ENCODE measurements around the gene LSP1. TPM values are rescaled to one million over a fixed set of nuclear protein-coding genes. Genes with fewer than 3 reads are reported as not detected.

LSP1 gene
- total and polyA plus RNA-seq, 2 of the 13 experiments (the other 11 are each of a cell fraction or from before 2014, with no cell fraction given) = 0.59 to 1.00 TPM

DNA sequence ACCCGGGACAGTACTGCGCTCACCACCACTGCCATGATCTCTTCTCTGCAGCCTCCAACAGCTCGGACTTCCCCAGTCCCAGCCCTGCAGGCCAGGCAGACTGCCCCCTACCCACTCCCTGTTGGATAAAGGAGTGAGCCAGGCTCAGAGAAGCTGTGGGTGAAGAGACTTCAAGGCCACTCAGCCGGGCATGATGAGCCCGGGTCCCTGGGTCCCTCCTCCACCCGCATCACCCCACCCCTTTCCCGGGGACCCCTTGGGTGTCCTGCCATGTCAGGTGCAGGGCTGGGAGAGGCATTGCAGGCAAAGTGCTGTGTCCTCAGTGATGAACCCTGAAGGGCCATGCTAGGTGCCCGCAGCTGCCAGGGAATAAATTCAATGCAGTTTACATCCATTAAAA lies 14.5 kb downstream of the LSP1 start:
- WGBS (ENCODE audit: low lambda C conversion rate) = 4% methylated on average over 5 of the region's 8 CpGs
- intact Hi-C loops (cut with micrococcal nuclease; ENCODE audit: unreplicated experiment) = no loop called here
- CTCF ChIA-PET (ENCODE audit: low intra/inter-chr PET ratio, low total read pairs) = no interaction called here

More for the DNA sequence above, 14.5 kb downstream of the LSP1 start:
- Histone ChIP-seq H3K4me1 (ENCODE audit: insufficient read depth, low read length) (no peaks in the 10 kb centered on the region), H3K9me3 (ENCODE audit: low read length) (no peaks in the 10 kb centered on the region), H2AFZ (ENCODE audit: low read length) (no peak overlapping the region), H3K4me3 (replicated peaks in 1 of 3; ENCODE audit: insufficient read depth in 1 of 3, low read depth in 2 of 3, low read length in 3 of 3) (no peak overlapping the region), H3K79me2 (ENCODE audit: insufficient read depth, low read length) (no peaks in the 10 kb centered on the region), H3K27me3 (ENCODE audit: control insufficient read depth in 1 of 2, insufficient read depth in 2 of 2, low read length in 2 of 2) (peaks cover 28 to 93% of the 10 kb centered on the region in 2 experiments), H4K20me1 (ENCODE audit: insufficient read depth, low read length) (no peaks in the 10 kb centered on the region), H3K4me2 (ENCODE audit: low read depth, low read length) (no peak overlapping the region), H3K27ac (ENCODE audit: extremely low read length, insufficient read depth, low read length) (no peak overlapping the region), H3K9ac (ENCODE audit: insufficient read depth, low read depth, low read length) (no peak overlapping the region), H3K36me3 (replicated peaks in 1 of 2; ENCODE audit: control insufficient read depth in 1 of 2, insufficient read depth in 2 of 2, low read length in 2 of 2) (no peaks in the 10 kb centered on the region)
- FAIRE-seq (no peak), ATAC-seq (no peak), DNase-seq (ENCODE audit: low spot score) (no peak)
- BruUV-seq (replicated peaks) = no TSS peak
- in situ Hi-C loops (cut with HindIII; ENCODE audit: extremely low pct_ligation_motif_present, low pct_unique_long_range_greater_than_20kb) = no loop called here
- no peak for TF ChIP-seq ZNF570 (CRISPR knock-in tag; IDR thresholded peaks at IDR 0.05; ENCODE audit: borderline replicate concordance)
- no peak for TF ChIP-seq RBFOX2 (IDR thresholded peaks at IDR 0.05; ENCODE audit: low read depth, low read length)
- no peak for TF ChIP-seq NFYB (CRISPR knock-in tag; IDR thresholded peaks at IDR 0.05)
- TF ChIP-seq, protein P1, sequence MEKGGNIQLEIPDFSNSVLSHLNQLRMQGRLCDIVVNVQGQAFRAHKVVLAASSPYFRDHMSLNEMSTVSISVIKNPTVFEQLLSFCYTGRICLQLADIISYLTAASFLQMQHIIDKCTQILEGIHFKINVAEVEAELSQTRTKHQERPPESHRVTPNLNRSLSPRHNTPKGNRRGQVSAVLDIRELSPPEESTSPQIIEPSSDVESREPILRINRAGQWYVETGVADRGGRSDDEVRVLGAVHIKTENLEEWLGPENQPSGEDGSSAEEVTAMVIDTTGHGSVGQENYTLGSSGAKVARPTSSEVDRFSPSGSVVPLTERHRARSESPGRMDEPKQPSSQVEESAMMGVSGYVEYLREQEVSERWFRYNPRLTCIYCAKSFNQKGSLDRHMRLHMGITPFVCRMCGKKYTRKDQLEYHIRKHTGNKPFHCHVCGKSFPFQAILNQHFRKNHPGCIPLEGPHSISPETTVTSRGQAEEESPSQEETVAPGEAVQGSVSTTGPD (CRISPR knock-in tag; IDR thresholded peaks at IDR 0.05) = no peak
- TF ChIP-seq, protein P2, sequence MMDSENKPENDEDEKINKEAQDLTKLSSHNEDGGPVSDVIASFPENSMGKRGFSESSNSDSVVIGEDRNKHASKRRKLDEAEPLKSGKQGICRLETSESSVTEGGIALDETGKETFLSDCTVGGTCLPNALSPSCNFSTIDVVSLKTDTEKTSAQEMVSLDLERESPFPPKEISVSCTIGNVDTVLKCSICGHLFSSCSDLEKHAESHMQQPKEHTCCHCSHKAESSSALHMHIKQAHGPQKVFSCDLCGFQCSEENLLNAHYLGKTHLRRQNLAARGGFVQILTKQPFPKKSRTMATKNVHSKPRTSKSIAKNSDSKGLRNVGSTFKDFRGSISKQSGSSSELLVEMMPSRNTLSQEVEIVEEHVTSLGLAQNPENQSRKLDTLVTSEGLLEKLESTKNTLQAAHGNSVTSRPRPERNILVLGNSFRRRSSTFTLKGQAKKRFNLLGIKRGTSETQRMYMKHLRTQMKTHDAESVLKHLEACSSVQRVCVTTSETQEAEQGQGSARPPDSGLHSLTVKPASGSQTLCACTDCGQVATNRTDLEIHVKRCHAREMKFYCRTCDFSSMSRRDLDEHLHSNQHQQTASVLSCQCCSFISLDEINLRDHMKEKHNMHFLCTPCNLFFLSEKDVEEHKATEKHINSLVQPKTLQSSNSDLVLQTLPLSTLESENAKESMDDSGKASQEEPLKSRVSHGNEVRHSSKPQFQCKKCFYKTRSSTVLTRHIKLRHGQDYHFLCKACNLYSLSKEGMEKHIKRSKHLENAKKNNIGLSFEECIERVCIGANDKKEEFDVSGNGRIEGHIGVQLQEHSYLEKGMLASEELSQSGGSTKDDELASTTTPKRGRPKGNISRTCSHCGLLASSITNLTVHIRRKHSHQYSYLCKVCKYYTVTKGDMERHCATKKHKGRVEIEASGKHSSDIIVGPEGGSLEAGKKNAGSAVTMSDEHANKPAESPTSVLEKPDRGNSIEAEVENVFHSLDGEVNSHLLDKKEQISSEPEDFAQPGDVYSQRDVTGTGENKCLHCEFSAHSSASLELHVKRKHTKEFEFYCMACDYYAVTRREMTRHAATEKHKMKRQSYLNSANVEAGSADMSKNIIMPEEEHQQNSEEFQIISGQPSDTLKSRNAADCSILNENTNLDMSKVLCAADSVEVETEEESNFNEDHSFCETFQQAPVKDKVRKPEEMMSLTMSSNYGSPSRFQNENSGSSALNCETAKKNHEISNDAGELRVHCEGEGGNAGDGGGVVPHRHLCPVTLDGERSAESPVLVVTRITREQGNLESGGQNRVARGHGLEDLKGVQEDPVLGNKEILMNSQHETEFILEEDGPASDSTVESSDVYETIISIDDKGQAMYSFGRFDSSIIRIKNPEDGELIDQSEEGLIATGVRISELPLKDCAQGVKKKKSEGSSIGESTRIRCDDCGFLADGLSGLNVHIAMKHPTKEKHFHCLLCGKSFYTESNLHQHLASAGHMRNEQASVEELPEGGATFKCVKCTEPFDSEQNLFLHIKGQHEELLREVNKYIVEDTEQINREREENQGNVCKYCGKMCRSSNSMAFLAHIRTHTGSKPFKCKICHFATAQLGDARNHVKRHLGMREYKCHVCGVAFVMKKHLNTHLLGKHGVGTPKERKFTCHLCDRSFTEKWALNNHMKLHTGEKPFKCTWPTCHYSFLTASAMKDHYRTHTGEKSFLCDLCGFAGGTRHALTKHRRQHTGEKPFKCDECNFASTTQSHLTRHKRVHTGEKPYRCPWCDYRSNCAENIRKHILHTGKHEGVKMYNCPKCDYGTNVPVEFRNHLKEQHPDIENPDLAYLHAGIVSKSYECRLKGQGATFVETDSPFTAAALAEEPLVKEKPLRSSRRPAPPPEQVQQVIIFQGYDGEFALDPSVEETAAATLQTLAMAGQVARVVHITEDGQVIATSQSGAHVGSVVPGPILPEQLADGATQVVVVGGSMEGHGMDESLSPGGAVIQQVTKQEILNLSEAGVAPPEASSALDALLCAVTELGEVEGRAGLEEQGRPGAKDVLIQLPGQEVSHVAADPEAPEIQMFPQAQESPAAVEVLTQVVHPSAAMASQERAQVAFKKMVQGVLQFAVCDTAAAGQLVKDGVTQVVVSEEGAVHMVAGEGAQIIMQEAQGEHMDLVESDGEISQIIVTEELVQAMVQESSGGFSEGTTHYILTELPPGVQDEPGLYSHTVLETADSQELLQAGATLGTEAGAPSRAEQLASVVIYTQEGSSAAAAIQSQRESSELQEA (CRISPR knock-in tag; IDR thresholded peaks at IDR 0.05; ENCODE audit: not compliant biosample characterization) = no peak
- TF ChIP-seq, protein P3, sequence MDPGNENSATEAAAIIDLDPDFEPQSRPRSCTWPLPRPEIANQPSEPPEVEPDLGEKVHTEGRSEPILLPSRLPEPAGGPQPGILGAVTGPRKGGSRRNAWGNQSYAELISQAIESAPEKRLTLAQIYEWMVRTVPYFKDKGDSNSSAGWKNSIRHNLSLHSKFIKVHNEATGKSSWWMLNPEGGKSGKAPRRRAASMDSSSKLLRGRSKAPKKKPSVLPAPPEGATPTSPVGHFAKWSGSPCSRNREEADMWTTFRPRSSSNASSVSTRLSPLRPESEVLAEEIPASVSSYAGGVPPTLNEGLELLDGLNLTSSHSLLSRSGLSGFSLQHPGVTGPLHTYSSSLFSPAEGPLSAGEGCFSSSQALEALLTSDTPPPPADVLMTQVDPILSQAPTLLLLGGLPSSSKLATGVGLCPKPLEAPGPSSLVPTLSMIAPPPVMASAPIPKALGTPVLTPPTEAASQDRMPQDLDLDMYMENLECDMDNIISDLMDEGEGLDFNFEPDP (CRISPR knock-in tag; conservative IDR thresholded peaks at IDR 0.05) = no peak
- TF ChIP-seq, protein P4, sequence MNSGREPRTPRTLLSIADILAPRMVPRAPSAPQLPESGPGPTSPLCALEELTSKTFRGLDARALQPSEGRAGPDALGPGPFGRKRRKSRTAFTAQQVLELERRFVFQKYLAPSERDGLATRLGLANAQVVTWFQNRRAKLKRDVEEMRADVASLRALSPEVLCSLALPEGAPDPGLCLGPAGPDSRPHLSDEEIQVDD (CRISPR knock-in tag; IDR thresholded peaks at IDR 0.05; ENCODE audit: borderline replicate concordance) = no peak
- no peak for TF ChIP-seq RARA (CRISPR knock-in tag; IDR thresholded peaks at IDR 0.05)
- no peak for TF ChIP-seq ZNF709 (CRISPR knock-in tag; IDR thresholded peaks at IDR 0.05)
- POLR2A ChIA-PET = no interaction called here

Data from HepG2 (cell line).